IPS DF 6.9 (cell line): ENCODE measurements around the gene BARD1.

Experiments
- DNase-seq: peaks from one replicate; pipeline ENCODE4 v3.0.0-alpha.2; 2013; ENCODE audit warnings: low read depth, low spot score
- H3K27ac ChIP-seq: one replicate; pipeline ENCODE4 v1.5.1; 2013; ENCODE audit warnings: low read length, control low read depth
- H3K27me3 ChIP-seq: 2 replicates; pipeline ENCODE4 v1.6.1; 2013; ENCODE audit warnings: mild to moderate bottlenecking, low read length; ENCODE audit not compliant: control insufficient read depth, insufficient read depth
- H3K36me3 ChIP-seq: 2 replicates; pipeline ENCODE4 v1.6.1; 2013; ENCODE audit warnings: low read length; ENCODE audit not compliant: control insufficient read depth, insufficient read depth
- H3K4me1 ChIP-seq: 2 replicates; pipeline ENCODE4 v1.6.1; 2013; ENCODE audit warnings: low read length; ENCODE audit not compliant: control insufficient read depth, insufficient read depth
- H3K4me3 ChIP-seq: 2 replicates; pipeline ENCODE4 v1.5.1; 2013; ENCODE audit warnings: mild to moderate bottlenecking, low read length
- H3K9me3 ChIP-seq: 2 replicates; pipeline ENCODE4 v1.6.1; 2013; ENCODE audit warnings: low read length, inconsistent platforms; ENCODE audit not compliant: control insufficient read depth, insufficient read depth
- WGBS: extraction: QIAGEN DNeasy Blood & Tissue Kit; methylation state at CpG from one replicate; pipeline ENCODE4 v1.1.7; 2013; ENCODE audit warnings: mixed read lengths, missing lambda C conversion rate; ENCODE audit not compliant: insufficient read length, insufficient coverage; 5-methylcytosine and 5-hydroxymethylcytosine counted together

Gene BARD1

DNA sequence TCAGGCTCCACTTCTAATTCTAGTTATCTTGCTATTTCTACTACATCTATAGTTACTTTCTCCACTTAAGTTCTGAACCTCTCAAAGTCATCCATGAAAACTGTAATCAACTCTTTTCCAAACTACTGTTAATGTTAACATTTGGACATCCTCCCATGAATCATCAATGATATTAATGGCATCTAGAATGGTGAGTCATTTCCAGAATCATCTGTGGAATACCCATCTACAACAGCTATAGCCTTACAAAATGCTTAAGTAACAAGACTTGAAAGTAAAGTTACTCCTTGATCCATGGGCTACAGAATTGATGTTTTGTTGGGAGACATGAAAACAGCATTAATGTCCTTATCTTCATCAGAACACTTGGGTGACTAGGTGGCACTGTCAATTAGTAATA is 35.4 kb downstream of the BARD1 start:
- H3K36me3 ChIP-seq: no peaks in the 10 kb centered on the region

GRCh38 chr2:214772443-214773015 is 37.0 kb downstream of the BARD1 start:
- DNase-seq: no peak
- WGBS: no CpG with 5 or more reads among the region's 3 CpGs
- H3K9me3 ChIP-seq: no peaks in the 10 kb centered on the region
- no peak overlapping the region for H3K4me3 ChIP-seq
- no peaks in the 10 kb centered on the region for H3K36me3 ChIP-seq
- no peaks in the 10 kb centered on the region for H3K27me3 ChIP-seq
- H3K27ac ChIP-seq: no peak overlapping the region
- no peaks in the 10 kb centered on the region for H3K4me1 ChIP-seq

More for the DNA sequence above, 35.4 kb downstream of the BARD1 start:
- H3K4me1 ChIP-seq: no peaks in the 10 kb centered on the region
- DNase-seq: no peak
- no peak overlapping the region for H3K27ac ChIP-seq
- no peaks in the 10 kb centered on the region for H3K27me3 ChIP-seq
- H3K4me3 ChIP-seq: no peak overlapping the region
- no peaks in the 10 kb centered on the region for H3K9me3 ChIP-seq

- Histone ChIP-seq H3K27ac (no peak overlapping the region), H3K9me3 (no peaks in the 10 kb centered on the region), H3K27me3 (no peaks in the 10 kb centered on the region), H3K36me3 (peaks cover 5% of the 10 kb centered on the region; the same call in 1 of the 2 replicates), H3K4me3 (no peak overlapping the region), H3K4me1 (no peaks in the 10 kb centered on the region)
- WGBS: no CpG with 5 or more reads among the region's 2 CpGs
- DNase-seq: no peak
These were observed 44.3 kb downstream of the BARD1 start for GRCh38 chr2:214765180-214765579.

DNA sequence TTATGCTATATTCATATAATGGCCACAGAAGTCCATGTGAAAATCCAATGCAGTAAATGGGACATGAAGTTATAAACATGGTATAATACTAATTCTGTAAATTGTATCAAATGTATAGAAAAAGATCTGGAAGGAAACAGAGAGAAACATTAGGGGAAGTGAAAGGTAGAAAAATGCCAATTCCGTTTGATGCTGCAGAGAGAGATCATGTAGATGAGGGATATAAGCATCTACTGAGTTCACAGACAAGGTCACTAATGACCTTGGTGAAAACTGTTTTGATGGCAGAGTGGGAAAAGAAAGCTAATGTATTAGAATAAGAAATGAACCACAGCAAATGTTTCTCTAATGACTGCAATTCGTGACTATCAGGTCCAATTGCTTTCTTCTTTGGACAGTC is 56.0 kb downstream of the BARD1 start:
- no peaks in the 10 kb centered on the region for H3K4me1 ChIP-seq
- no peaks in the 10 kb centered on the region for H3K27me3 ChIP-seq
- no peaks in the 10 kb centered on the region for H3K9me3 ChIP-seq
- H3K36me3 ChIP-seq: no peaks in the 10 kb centered on the region; the same call in 1 of the 2 replicates
- no peak overlapping the region for H3K27ac ChIP-seq
- no peak for DNase-seq
- no CpG with 5 or more reads among the region's 2 CpGs for WGBS
- no peak overlapping the region for H3K4me3 ChIP-seq

DNA sequence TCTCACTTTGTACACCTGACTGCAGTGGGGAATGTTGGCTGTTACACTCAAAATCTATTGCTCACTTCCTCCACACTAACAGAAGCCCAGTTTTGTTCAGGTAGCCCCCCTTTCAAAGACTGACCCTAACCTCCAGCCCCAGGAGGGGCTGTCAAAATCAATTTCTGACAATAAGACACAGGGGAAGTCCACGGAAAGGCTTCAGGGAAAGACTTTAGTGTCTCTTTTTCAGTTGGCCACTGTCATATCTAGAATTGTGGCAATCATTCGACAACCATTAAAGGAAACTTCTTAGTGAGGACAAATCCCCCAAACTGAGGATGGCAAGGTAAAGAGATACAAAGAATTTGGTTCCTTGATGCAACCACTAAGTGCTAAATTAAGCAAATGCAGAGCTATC is 59.0 kb downstream of the BARD1 start:
- H3K4me1 ChIP-seq: no peaks in the 10 kb centered on the region
- no peak overlapping the region for H3K27ac ChIP-seq
- H3K4me3 ChIP-seq: no peak overlapping the region
- H3K27me3 ChIP-seq: no peaks in the 10 kb centered on the region
- WGBS: no CpG with 5 or more reads among the region's 2 CpGs
- no peak for DNase-seq
- no peaks in the 10 kb centered on the region; the same call in 1 of the 2 replicates for H3K36me3 ChIP-seq
- no peaks in the 10 kb centered on the region for H3K9me3 ChIP-seq

DNA sequence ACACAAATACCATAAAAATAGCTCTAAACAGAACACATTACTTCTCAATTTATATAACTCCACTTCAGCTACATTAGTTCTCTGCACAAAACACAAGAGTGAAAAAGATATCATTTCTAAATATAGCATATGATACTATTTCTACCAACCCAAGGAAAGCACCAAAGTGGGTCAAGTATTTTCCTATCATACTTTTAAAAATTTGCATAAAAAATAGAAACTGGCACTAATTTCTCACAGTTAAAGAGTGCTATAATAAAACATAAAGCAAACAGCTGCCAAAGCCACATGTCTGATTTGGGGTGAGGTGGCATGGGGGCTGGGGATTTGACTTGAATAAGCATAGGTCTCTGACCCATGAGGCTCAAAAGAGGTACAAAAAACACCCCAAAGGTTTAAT is 61.5 kb downstream of the BARD1 start:
- DNase-seq: no peak
- Histone ChIP-seq H3K36me3 (no peaks in the 10 kb centered on the region; the same call in 1 of the 2 replicates), H3K4me1 (no peaks in the 10 kb centered on the region), H3K27me3 (no peaks in the 10 kb centered on the region), H3K4me3 (no peak overlapping the region), H3K9me3 (no peaks in the 10 kb centered on the region), H3K27ac (no peak overlapping the region)

DNA sequence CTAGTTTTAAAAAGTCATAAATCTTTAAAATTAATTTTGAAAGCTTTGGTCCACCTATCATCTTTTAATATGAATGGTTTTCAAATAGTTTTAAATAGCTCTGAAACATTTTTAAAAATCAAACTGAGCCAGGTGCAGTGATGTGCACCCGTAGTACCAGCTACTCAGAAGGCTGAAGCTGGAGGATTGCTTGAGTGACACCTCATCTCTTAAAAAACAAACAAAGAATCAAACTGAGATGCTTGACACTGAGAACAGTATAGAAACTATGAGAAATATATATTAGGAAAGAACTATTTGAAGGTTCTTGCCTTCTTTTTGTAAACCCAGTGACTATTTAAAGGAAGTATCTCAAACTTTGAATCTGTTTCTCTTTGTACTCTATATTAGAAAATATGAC is 67.4 kb downstream of the BARD1 start:
- no peaks in the 10 kb centered on the region for H3K27me3 ChIP-seq
- no peak for DNase-seq
- H3K36me3 ChIP-seq: no peaks in the 10 kb centered on the region
- no peak overlapping the region for H3K4me3 ChIP-seq
- no peak overlapping the region for H3K27ac ChIP-seq
- no peaks in the 10 kb centered on the region for H3K9me3 ChIP-seq
- H3K4me1 ChIP-seq: no peaks in the 10 kb centered on the region
- WGBS: no CpG with 5 or more reads among the region's 1 CpG

DNA sequence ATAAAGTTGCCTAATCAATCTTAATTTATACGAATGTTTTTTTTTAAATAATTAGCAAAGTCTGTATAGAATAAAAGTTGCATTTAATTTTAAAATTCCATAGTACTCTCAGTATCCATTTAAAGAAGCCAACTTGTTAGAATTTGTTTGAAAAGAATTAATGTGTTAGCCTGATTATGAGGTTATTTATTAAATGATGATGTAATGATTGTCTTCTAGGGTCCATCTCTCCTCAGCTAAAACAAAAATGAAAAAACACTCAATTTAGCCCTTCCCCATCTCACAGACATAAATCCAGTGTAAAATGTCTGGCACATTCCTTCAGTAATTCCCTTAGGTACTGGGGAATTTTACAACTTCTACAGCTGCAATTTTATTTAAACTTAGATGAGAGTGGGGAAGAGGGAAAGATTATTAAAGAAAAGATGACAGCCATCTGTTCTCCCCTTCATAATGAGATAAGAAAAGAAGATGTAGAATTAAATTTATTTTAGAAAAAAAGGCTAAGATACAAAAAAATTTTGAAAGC is 68.6 kb downstream of the BARD1 start:
- H3K27me3 ChIP-seq: no peaks in the 10 kb centered on the region
- H3K4me1 ChIP-seq: no peaks in the 10 kb centered on the region
- H3K27ac ChIP-seq: no peak overlapping the region
- no peaks in the 10 kb centered on the region for H3K9me3 ChIP-seq
- H3K36me3 ChIP-seq: no peaks in the 10 kb centered on the region
- no peak for DNase-seq
- WGBS: no CpG with 5 or more reads among the region's 1 CpG
- H3K4me3 ChIP-seq: no peak overlapping the region

DNA sequence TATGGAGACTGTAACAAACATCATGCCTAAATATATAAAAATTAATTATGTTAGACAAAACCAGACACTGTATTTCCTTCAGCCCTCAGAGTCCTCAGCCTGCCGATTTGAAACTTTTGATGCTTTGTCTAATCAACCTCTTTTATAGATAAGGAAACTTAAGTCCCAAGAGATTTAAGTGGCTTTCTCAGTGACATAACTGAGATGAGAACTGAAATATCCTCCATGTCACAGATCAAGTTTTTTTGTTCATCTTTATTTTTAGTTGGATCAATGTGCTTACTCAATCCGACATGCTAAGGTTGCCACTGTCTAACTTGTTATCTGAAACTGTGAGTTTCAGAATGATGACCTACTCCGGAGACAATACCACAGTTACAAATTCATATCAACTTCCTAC is 72.3 kb downstream of the BARD1 start:
- WGBS: no CpG with 5 or more reads among the region's 3 CpGs
- Histone ChIP-seq H3K4me1 (no peaks in the 10 kb centered on the region), H3K36me3 (no peaks in the 10 kb centered on the region), H3K27me3 (no peaks in the 10 kb centered on the region), H3K9me3 (no peaks in the 10 kb centered on the region), H3K4me3 (no peak overlapping the region), H3K27ac (no peak overlapping the region)
- DNase-seq: no peak

DNA sequence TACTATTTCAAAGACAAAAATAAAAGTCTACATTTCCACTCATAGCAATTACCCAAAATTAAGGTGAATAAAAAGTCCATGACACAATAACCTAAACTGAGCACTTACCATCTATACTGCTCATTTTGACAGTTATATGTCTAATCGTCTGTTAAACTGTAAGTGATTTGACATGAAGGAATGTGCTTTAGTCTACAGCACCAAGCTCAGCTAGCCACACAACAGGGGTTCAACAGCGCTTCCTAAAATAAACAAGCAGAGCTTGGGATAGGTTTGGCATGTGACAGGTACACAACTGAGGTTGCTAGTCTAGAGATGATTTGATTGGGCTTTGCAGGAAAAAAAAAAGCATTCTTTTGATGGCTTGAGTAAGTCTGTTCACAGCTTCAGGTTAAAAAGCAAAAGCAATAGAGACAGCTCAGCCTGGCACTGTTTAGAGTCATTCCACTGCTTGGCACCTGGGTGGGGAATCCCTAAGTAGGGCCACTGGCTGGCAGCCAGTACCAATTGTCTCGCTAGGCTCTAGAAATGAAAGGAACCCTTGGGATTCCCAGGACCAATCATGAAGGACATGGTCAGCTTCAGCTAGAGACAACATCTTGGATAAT is 78.6 kb downstream of the BARD1 start:
- Histone ChIP-seq H3K27me3 (no peaks in the 10 kb centered on the region), H3K4me3 (no peak overlapping the region), H3K36me3 (peaks cover 4% of the 10 kb centered on the region; the same call in 1 of the 2 replicates), H3K27ac (no peak overlapping the region), H3K4me1 (no peaks in the 10 kb centered on the region), H3K9me3 (no peaks in the 10 kb centered on the region)
- no peak for DNase-seq
- no CpG with 5 or more reads among the region's 3 CpGs for WGBS

DNA sequence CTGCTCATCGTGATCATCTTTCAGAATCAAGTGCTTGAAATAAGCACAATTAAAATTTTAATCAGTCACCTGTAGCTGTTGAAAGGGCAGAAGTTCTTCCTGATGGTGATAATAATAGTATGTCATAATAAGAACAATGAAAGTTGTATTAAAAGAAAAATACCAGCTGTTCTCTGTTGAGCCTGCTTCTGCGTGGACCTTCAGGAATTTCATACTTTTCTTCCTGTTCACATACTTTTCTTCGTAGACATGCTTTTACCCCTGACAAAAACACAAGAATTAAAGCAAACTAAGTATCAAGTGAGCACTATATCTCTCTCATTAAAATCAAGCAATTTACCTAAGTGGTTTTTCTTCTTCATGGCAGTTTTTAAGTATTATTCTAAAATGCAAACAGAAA is 79.2 kb downstream of the BARD1 start:
- no CpG with 5 or more reads among the region's 3 CpGs for WGBS
- Histone ChIP-seq H3K4me1 (no peaks in the 10 kb centered on the region), H3K4me3 (no peak overlapping the region), H3K36me3 (peaks cover 4% of the 10 kb centered on the region; the same call in 1 of the 2 replicates), H3K9me3 (no peaks in the 10 kb centered on the region), H3K27ac (no peak overlapping the region), H3K27me3 (no peaks in the 10 kb centered on the region)
- DNase-seq: no peak
